ENCODE measurements around the gene L3MBTL3. TPM values are rescaled to one million over a fixed set of nuclear protein-coding genes. Genes with fewer than 3 reads are reported as not detected.

L3MBTL3 gene
- polyA plus RNA-seq, 1 donor from 2014 or later: 47.6 TPM

DNA sequence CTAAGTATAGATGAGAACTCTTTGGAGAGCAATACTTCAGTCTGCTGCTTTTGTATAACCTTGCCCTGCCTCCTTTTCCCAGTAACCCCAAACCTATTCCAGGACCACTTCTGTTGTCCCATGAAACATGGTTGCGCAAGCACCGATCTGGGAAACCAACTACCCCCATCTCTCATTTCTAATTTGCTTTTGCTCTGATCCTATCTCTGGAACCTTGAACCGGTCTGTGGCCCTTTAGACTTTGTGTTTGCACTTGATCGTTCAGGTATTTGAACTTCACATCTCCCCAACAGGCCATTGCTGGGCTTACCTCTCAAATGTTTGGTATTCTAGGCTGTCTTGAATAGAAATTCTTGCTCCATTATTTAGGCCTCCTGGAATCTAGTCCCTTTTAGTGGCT is 25.0 kb downstream of the L3MBTL3 start:
- no peaks in the 10 kb centered on the region for H3K9me3 ChIP-seq (ENCODE audit: low read length)
- H3F3A ChIP-seq (ENCODE audit: insufficient read depth, low read length, poor library complexity, severe bottlenecking): no peaks in the 10 kb centered on the region
- no peaks in the 10 kb centered on the region for H3K79me2 ChIP-seq (replicated peaks; ENCODE audit: insufficient read depth, low read length)
- H4K20me1 ChIP-seq (ENCODE audit: insufficient read depth): no peaks in the 10 kb centered on the region
- H3K4me3 ChIP-seq (ENCODE audit: low read length): no peak overlapping the region
- no peaks in the 10 kb centered on the region for H3K27me3 ChIP-seq (ENCODE audit: insufficient read depth, low read depth, low read length)
- H2AFZ ChIP-seq (ENCODE audit: low read depth, low read length): no peak overlapping the region
- H3K9me2 ChIP-seq (ENCODE audit: insufficient read depth, low read length): no peaks in the 10 kb centered on the region
- H3K36me3 ChIP-seq (ENCODE audit: insufficient read depth, low read length): no peaks in the 10 kb centered on the region
- no peak overlapping the region for H3K4me2 ChIP-seq (ENCODE audit: low read length)
- no peak overlapping the region for H3K9ac ChIP-seq (ENCODE audit: low read length)
- no peak overlapping the region for H3K27ac ChIP-seq (ENCODE audit: low read length)
- no peak for TF ChIP-seq EP300 (conservative IDR thresholded peaks at IDR 0.05; ENCODE audit: poor library complexity, severe bottlenecking)
- TF ChIP-seq RAD21 (conservative IDR thresholded peaks at IDR 0.05): no peak
- TF ChIP-seq POLR2AphosphoS5 (IDR thresholded peaks at IDR 0.05): no peak
- TF ChIP-seq, protein P1, sequence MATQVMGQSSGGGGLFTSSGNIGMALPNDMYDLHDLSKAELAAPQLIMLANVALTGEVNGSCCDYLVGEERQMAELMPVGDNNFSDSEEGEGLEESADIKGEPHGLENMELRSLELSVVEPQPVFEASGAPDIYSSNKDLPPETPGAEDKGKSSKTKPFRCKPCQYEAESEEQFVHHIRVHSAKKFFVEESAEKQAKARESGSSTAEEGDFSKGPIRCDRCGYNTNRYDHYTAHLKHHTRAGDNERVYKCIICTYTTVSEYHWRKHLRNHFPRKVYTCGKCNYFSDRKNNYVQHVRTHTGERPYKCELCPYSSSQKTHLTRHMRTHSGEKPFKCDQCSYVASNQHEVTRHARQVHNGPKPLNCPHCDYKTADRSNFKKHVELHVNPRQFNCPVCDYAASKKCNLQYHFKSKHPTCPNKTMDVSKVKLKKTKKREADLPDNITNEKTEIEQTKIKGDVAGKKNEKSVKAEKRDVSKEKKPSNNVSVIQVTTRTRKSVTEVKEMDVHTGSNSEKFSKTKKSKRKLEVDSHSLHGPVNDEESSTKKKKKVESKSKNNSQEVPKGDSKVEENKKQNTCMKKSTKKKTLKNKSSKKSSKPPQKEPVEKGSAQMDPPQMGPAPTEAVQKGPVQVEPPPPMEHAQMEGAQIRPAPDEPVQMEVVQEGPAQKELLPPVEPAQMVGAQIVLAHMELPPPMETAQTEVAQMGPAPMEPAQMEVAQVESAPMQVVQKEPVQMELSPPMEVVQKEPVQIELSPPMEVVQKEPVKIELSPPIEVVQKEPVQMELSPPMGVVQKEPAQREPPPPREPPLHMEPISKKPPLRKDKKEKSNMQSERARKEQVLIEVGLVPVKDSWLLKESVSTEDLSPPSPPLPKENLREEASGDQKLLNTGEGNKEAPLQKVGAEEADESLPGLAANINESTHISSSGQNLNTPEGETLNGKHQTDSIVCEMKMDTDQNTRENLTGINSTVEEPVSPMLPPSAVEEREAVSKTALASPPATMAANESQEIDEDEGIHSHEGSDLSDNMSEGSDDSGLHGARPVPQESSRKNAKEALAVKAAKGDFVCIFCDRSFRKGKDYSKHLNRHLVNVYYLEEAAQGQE (IDR thresholded peaks at IDR 0.05; ENCODE audit: borderline replicate concordance): no peak
- no peak for TF ChIP-seq MXI1 (conservative IDR thresholded peaks at IDR 0.05; ENCODE audit: poor library complexity, severe bottlenecking)
- TF ChIP-seq, protein P2, sequence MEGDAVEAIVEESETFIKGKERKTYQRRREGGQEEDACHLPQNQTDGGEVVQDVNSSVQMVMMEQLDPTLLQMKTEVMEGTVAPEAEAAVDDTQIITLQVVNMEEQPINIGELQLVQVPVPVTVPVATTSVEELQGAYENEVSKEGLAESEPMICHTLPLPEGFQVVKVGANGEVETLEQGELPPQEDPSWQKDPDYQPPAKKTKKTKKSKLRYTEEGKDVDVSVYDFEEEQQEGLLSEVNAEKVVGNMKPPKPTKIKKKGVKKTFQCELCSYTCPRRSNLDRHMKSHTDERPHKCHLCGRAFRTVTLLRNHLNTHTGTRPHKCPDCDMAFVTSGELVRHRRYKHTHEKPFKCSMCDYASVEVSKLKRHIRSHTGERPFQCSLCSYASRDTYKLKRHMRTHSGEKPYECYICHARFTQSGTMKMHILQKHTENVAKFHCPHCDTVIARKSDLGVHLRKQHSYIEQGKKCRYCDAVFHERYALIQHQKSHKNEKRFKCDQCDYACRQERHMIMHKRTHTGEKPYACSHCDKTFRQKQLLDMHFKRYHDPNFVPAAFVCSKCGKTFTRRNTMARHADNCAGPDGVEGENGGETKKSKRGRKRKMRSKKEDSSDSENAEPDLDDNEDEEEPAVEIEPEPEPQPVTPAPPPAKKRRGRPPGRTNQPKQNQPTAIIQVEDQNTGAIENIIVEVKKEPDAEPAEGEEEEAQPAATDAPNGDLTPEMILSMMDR (IDR thresholded peaks at IDR 0.05; ENCODE audit: poor library complexity, severe bottlenecking): no peak
- no peak for TF ChIP-seq TAF1 (IDR thresholded peaks at IDR 0.05; ENCODE audit: low read depth)
- no peak for TF ChIP-seq SMC3 (conservative IDR thresholded peaks at IDR 0.05; ENCODE audit: poor library complexity)
- no peak for TF ChIP-seq EZH2 (IDR thresholded peaks at IDR 0.05; ENCODE audit: borderline replicate concordance, insufficient read depth, low read length, poor library complexity, severe bottlenecking)

DNA sequence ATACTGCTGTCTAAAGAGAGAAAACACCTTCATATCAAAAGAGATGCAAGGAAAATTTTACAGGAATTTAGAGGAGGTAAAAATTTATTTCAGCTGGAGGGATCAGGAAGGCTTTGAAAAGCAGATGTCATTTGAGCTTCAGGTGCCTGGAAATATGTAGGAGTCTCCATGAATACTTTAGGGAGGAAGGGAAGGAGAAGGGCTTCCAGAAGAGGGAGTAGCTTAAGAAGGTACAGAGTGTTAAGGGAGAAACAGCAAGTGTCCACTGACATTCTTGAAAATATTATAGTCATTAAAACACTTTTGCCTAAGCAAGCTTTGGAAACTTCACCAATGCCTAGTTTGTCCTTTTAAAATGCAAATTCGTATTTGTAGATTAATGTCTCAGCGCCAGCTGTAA is 27.2 kb downstream of the L3MBTL3 start:
- Histone ChIP-seq H4K20me1 (ENCODE audit: insufficient read depth) (no peaks in the 10 kb centered on the region), H3F3A (ENCODE audit: insufficient read depth, low read length, poor library complexity, severe bottlenecking) (no peaks in the 10 kb centered on the region), H2AFZ (ENCODE audit: low read depth, low read length) (no peak overlapping the region), H3K9me3 (ENCODE audit: low read length) (no peaks in the 10 kb centered on the region), H3K4me2 (ENCODE audit: low read length) (no peak overlapping the region), H3K9ac (ENCODE audit: low read length) (no peak overlapping the region), H3K36me3 (ENCODE audit: insufficient read depth, low read length) (no peaks in the 10 kb centered on the region), H3K27me3 (ENCODE audit: insufficient read depth, low read depth, low read length) (no peaks in the 10 kb centered on the region), H3K9me2 (ENCODE audit: insufficient read depth, low read length) (no peaks in the 10 kb centered on the region), H3K79me2 (replicated peaks; ENCODE audit: insufficient read depth, low read length) (no peaks in the 10 kb centered on the region), H3K27ac (ENCODE audit: low read length) (no peak overlapping the region), H3K4me3 (ENCODE audit: low read length) (no peak overlapping the region)
- TF ChIP-seq SMC3 (conservative IDR thresholded peaks at IDR 0.05; ENCODE audit: poor library complexity): no peak
- TF ChIP-seq, protein P1 (IDR thresholded peaks at IDR 0.05; ENCODE audit: borderline replicate concordance): no peak
- TF ChIP-seq EZH2 (IDR thresholded peaks at IDR 0.05; ENCODE audit: borderline replicate concordance, insufficient read depth, low read length, poor library complexity, severe bottlenecking): no peak
- TF ChIP-seq TAF1 (IDR thresholded peaks at IDR 0.05; ENCODE audit: low read depth): no peak

Data from neural cell (in vitro differentiated cells).